Cerebellar cortex (tissue), 1 donor: ENCODE results near the gene PRDM16.
A peak's percentile ranks its signal among the peaks of the same experiment; 100 is the strongest.
"Not testable (repeated sequence)": the region's sequence is repeated elsewhere in the genome, so short reads cannot be mapped to it uniquely, and the experiment has no call there.

ENCODE experiments used
- DNase-seq: peaks from one replicate; pipeline ENCODE4 v3.0.0-alpha.2; 2015; ENCODE audit warnings: low spot score

PRDM16 gene

GRCh38 chr1:3282186-3282585 is 213.2 kb downstream of the PRDM16 start:
- no peak for DNase-seq

- DNase-seq, result no peak
These were observed 213.8 kb downstream of the PRDM16 start for GRCh38 chr1:3282656-3283430.

DNA sequence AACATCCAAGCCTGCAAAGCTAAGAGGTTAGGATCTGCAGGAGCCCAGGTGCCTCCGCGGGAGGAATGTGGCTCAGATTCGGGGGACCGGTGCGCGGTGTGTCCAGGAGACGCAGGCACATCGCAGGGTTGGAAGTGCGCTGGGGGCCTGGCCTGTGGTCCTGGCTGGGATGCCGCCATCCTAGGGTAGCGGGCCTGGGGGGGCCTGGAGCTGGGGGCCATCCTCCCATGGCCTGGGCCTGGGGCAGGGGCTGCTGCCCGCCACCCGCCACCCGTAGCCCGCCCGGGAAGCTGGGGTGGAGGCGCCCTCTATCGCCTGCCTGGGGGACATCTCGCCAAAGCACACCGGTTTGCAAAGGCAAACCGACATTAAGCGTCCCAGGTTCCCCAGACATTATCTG is 214.8 kb downstream of the PRDM16 start:
- peak; percentile 12 for DNase-seq

GRCh38 chr1:3284691-3285090 is 215.7 kb downstream of the PRDM16 start:
- DNase-seq, result no peak

GRCh38 chr1:3285106-3285740 is 216.2 kb downstream of the PRDM16 start:
- DNase-seq, result no peak

DNA sequence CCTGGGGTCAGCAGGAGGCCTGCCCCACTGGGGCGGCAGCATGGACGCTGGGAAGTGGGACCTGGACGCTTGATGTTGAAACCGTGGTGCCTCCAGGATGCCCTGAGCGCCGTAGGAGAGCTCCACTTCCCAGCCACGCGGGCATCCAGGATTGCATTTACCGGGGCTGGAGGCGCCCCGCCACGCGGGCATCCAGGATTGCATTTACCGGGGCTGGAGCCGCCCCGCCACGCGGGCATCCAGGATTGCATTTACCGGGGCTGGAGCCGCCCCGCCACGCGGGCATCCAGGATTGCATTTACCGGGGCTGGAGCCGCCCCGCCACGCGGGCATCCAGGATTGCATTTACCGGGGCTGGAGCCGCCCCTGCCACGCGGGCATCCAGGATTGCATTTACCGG is 218.1 kb downstream of the PRDM16 start:
- DNase-seq, result not testable (repeated sequence)

DNA sequence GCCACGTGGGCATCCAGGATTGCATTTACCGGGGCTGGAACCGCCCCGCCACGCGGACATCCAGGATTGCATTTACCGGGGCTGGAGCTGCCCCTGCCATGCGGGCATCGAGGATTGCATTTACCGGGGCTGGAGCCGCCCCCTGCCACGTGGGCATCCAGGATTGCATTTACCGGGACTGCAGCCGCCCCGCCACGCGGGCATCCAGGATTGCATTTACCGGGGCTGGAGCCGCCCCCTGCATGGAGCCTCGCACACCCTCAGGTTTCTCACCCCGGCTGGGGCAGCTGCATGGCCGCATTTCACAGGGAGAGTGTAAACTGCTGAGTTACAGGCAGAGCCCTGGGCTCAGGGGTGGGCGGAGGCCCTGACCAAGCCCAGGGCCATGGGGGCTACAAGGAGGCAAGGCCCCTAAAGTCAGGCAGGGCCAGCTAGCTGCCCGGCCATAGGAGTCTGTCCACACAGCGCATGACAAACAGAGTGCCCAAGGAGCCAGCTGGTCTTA is 218.7 kb downstream of the PRDM16 start:
- DNase-seq, result no peak

DNA sequence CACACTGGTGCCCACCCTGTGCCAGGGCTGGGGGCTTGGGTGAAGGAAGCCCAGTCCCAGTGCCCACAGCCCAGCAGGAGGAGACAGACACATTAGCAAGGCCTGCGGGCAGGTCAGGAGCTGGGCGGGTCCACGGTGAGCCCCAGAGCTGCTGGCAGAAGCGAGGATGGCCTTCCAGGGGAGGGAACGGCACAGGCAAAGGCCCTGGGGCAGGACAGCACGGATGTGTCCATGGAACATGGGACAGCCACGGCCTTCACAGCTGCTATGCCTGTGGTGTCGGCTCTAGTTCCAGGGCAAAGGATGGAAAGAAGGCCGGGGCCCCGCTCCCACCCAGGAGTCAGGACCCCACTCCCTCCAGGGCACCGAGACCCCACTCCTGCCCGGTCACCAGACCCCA is 220.5 kb downstream of the PRDM16 start:
- no peak for DNase-seq

GRCh38 chr1:3290438-3290837 is 221.4 kb downstream of the PRDM16 start:
- DNase-seq, result no peak

- DNase-seq, result no peak
These were observed 221.9 kb downstream of the PRDM16 start for GRCh38 chr1:3290915-3291314.

DNA sequence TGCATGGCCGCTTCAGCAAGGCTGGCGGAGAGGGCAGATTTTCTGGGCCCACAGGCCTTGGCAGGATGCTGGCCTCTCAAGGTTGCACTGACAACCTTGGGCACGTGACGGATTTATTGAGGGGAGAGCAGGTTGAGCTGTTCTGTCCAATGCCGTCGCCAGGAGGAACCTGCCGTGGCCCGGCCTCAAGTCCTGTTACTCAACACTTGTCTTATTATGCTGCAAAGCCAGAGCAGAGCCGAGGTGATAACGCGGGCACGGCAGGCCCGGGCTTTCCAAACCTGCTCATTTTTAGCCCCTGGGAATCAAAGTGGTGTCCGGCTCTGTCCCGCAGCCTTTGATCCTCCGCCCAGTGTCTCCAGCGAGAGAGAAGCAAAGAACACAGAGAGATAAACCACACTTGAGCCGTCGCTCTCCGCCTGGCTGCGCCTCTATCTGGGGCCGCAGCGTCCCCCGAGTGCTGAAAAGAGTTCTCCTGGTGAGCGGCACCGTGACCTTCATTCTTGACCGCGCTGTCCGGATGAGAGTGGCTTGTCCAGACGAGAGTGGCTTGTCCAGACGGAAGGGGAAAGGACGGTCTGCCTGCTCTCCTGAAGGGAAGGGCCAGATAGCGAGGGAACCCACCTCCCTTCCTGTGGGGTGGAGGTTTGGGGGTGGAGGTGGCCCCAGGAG is 223.2 kb downstream of the PRDM16 start:
- no peak for DNase-seq

DNA sequence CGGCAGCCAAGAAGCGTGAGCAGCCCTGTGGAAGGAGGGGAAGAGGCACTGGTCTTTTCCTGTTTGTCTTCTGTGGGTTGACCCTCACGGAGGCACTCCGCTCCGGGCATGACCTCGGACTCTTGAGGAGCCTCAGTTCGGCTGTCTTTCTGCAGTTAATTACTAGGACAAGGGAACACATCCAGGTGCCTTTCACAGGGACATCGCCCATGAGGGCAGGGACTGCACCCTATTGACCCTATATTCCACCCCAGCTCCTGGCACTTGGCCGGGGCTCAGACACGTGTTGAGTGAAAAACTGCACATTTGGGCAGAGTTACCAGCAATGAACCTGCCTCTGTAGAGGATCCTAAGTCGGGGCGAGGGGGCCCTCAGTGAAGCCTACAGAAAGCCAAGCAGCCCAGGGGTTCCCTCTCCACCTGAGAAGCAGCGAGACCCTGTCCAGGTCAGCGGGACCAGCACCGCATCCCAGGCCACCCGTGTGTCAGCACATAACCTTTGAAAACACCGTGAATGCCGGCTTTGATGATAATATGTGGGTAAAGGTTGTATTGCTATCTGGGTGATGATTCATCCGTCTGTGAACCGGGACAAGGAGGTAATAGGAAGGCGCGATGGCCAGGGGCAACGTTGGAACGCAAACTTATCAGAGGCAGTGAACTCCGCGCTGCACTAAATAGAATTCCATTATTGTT is 224.0 kb downstream of the PRDM16 start:
- no peak for DNase-seq

DNA sequence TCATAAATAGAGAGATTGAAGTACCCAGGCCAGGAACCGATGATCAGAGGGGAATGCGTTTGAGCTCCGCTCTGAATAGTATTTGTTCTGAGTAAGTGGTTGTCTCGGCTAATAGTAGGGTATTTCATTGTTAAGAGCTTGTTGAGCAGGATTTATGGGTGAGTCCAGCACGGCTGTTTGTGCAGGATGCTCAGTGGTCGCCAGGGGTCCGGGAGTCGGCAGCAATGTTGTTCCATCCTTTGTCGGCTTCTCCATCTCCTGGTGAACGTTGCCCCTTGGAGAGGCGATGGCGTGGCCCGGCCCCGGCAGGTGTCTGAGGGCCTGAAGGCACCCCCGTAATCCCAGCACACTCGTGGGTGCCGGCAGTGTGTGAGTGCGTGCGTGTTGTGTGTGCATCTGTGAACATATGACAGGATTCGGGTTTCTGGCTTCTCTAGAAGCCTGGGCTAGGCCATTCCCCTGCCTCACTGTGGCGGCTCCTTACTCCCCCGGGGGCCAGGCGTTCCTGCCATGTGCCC is 224.6 kb downstream of the PRDM16 start:
- no peak for DNase-seq

DNA sequence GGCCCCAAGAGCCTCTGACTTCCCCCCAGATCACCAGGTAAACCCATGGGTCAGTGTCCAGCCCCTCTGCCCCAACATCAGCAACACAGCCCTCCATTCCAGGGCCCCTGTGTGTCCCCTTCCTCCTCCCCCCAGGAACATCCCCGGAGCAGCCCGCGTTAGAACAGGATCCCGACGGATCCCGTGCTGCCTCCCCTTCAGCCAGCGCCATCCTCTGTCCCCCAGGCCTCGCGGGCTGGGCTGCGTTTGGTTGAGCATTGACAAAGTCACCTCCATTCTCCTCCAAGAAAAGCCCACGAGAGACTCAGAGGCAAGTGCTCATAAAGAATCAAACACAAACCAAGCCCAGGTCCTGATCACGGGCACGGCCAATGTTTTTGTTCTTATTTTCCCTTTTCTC is 225.4 kb downstream of the PRDM16 start:
- no peak for DNase-seq

- DNase-seq, result no peak
These were observed 226.8 kb downstream of the PRDM16 start for GRCh38 chr1:3295846-3296245.

DNA sequence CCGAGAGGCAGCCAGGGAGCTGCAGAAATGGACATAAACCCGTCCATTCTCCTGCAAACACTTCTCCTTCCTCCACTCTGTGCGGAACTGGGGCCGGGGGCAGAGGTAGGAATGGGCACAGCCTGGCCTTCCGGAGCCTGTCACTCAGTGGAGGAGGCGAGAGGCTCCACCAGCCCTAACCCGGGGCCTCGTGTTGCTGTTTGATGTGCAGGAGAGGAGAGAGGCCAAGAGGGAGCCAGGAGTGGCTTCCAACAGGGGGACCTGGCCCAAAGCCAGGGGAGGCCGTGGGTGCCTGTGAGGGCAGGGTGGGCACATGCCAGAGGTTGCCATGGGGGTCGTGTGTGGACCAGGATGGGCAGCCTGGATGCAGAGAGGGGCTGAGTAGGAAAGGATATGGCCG is 227.3 kb downstream of the PRDM16 start:
- no peak for DNase-seq

DNA sequence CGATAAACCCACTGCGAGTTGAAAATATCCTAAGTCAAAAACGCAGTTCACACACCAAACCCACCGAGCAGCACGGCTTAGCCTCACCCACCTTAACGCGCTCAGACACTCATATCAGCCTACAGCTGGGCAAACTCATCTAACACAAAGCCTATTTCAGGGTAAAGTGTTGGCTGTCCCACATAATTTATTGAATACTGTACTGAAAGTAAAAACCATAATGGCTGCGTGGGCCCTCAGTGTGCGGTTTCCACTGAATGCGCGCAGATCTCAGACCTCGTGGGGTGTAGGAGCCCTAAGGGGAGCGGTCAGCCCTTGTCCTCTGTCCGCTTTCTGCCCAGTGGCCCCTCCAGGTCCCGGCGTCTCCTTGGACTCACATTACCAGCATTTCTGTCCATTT is 227.8 kb downstream of the PRDM16 start:
- no peak for DNase-seq

GRCh38 chr1:3297756-3298155 is 228.8 kb downstream of the PRDM16 start:
- no peak for DNase-seq

GRCh38 chr1:3298197-3298596 is 229.2 kb downstream of the PRDM16 start:
- DNase-seq, result no peak

DNA sequence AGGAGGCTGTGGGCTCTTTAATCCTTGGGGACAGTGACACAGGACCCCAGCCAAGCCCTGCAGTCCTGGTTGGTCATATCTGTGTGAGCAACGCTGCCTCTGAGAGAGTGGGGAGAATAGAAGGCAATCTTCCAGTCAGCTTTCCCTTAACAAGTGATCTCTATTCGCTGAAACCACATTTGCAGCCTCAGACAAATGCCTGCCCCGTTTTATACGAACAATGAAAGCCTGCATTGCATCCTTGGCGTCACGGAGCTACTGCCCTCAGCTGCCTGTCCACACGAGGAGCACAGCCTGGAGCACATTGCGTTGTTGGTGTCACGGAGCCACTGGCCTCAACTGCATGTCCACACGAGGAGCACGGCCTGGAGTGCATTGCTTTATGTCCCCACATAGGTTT is 235.2 kb downstream of the PRDM16 start:
- DNase-seq, result no peak

DNA sequence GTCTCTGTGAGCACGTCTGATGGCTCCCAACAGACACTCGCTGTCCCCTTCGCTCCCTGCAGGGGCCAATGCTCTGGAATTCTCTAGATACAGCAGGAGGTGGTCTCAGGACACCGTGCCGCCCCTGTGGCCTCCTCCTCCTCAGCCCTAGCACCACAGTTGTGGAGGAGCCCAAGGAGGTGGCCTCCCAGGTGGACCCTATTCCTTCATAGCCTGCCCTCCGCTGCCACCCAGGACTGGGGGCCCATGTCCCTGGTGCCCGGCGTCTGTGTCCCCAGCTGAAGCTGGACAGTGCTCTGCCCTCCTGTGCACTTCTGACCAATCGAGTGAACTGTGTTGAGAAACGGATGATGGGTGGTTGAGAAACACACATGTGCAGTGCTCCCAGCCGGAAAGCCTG is 235.7 kb downstream of the PRDM16 start:
- DNase-seq, result no peak

DNA sequence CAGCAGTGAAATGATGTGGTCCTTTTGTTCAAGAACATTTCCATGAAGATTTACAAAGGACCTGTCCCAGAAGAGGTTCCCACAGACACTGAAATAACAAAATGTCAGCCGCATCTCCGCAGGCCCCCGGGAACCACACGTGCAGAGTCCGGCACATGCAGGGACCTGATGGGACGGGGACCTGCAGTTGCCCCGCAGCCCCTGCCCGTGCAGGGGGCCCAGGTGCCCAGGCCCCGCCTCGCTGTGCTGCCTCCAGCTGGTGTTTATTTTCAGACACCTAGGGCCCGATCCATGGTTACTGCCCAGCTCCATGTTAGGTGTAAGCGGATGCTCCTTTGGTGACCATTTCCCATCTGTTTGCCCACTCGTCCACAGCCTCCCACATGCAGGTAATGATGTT is 236.2 kb downstream of the PRDM16 start:
- DNase-seq, result no peak
